ENCODE measurements around the gene FMOD. TPM values are rescaled to one million over a fixed set of nuclear protein-coding genes. Genes with fewer than 3 reads are reported as not detected.

Gene FMOD
- 1 to 10 TPM; 2.7 to 9.0 (median 3.8) TPM for total RNA-seq
- long read RNA-seq: 0 reads

DNA sequence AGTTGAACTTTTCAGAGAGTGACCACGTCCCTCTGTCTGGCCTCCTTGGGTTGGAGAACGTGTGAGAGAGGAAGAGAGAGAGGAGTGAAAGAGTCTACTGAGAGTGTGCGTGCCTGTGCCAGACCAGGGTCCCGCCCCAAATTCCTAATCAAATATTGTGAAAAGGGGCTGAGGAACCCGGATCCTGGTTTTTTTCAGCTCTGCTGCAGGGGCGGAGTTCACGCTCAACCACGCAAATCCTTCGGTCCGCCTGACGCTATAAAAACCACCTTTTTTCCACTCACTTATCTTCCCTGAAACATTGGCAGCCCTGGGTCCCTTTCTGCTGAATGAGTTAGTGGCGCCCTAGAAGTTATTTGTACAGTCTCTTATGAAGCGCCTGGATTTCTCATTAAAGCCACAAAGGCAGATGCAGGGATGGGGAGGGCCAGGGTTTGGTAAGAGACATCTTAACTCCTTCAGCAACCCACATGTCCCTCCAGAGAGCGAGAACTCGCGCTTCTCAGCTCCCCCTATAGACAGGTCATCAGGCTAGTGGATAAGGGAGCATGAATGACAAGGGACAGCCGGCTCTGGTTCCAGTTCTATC is at the start of gene FMOD:
TSS of gene FMOD (minus strand) at position 86 of the 589 bp plus-strand sequence. CDS start 2,852 bp downstream, outside the sequence.
- Histone ChIP-seq H3K27me3 (no peaks in the 10 kb centered on the region), H3K4me3 (peak within 1 kb of the TSS in 1 of 3 donors; percentile 8), H3K36me3 (no peaks in the 10 kb centered on the region), H3K4me1 (no peaks in the 10 kb centered on the region), H3K9me3 (no peaks in the 10 kb centered on the region), H3K27ac (peak within 1 kb of the TSS in 1 of 3 donors; percentile 28)
- TF ChIP-seq, protein P1, sequence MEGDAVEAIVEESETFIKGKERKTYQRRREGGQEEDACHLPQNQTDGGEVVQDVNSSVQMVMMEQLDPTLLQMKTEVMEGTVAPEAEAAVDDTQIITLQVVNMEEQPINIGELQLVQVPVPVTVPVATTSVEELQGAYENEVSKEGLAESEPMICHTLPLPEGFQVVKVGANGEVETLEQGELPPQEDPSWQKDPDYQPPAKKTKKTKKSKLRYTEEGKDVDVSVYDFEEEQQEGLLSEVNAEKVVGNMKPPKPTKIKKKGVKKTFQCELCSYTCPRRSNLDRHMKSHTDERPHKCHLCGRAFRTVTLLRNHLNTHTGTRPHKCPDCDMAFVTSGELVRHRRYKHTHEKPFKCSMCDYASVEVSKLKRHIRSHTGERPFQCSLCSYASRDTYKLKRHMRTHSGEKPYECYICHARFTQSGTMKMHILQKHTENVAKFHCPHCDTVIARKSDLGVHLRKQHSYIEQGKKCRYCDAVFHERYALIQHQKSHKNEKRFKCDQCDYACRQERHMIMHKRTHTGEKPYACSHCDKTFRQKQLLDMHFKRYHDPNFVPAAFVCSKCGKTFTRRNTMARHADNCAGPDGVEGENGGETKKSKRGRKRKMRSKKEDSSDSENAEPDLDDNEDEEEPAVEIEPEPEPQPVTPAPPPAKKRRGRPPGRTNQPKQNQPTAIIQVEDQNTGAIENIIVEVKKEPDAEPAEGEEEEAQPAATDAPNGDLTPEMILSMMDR (IDR thresholded peaks at IDR 0.05): peak in 1 of 4 donors; percentile 19
- TF ChIP-seq POLR2A (IDR thresholded peaks at IDR 0.05): peak; percentile 8
- 13% methylated on average over 16 of the region's 17 CpGs for WGBS (ENCODE audit: insufficient coverage, low coverage, low lambda C conversion rate, missing lambda C conversion rate)
- intact Hi-C loops (cut with DNase I): no loop called here
- no peak for DNase-seq
- ATAC-seq: peak; percentile 46 to 68 (median 64)

GRCh38 chr1:203396595-203397194 is 45.8 kb upstream of the FMOD start:
- Histone ChIP-seq H3K4me3 (no peak overlapping the region), H3K27me3 (no peaks in the 10 kb centered on the region), H3K4me1 (no peaks in the 10 kb centered on the region), H3K27ac (no peak overlapping the region), H3K36me3 (no peaks in the 10 kb centered on the region), H3K9me3 (no peaks in the 10 kb centered on the region)
- intact Hi-C loops (cut with DNase I): no loop called here
- TF ChIP-seq, protein P1 (IDR thresholded peaks at IDR 0.05): no peak
- no peak for TF ChIP-seq POLR2A (IDR thresholded peaks at IDR 0.05)
- ATAC-seq (no peak), DNase-seq (no peak)
- WGBS (ENCODE audit: insufficient coverage, low coverage, low lambda C conversion rate, missing lambda C conversion rate): 51% methylated on average over 6 of the region's 7 CpGs

DNA sequence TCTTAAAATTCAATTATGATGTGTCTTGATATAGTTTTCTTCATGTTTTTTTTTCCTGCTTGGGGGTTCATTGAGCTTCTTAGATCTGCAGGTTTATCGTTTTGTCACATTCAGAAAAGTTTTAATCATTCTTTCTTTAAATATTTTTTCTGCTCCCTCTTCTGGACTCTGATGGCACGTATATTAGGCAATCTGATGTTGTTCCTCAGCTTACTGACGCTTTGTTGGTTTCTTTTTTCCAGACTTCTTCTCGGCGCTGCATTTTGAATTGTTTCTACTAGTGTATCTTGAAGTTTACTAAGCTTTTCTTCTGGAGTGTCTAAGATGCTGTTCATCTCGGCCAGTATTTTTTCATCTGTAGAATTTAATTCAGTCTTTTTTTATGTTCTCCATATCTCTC is 44.8 kb upstream of the FMOD start:
- no peak for DNase-seq
- H3K27ac ChIP-seq: no peak overlapping the region
- no peaks in the 10 kb centered on the region for H3K27me3 ChIP-seq
- no peaks in the 10 kb centered on the region for H3K4me1 ChIP-seq
- no peaks in the 10 kb centered on the region for H3K36me3 ChIP-seq
- 33% methylated on average over 6 of the region's 6 CpGs for WGBS (ENCODE audit: insufficient coverage, low coverage, low lambda C conversion rate, missing lambda C conversion rate)
- ATAC-seq: no peak
- H3K9me3 ChIP-seq: no peaks in the 10 kb centered on the region
- TF ChIP-seq POLR2A (IDR thresholded peaks at IDR 0.05): no peak
- TF ChIP-seq, protein P1 (IDR thresholded peaks at IDR 0.05): no peak
- no peak overlapping the region for H3K4me3 ChIP-seq
- intact Hi-C loops (cut with DNase I): no loop called here

GRCh38 chr1:203390298-203390697 is 39.4 kb upstream of the FMOD start:
- Histone ChIP-seq H3K9me3 (no peaks in the 10 kb centered on the region), H3K4me3 (no peak overlapping the region), H3K4me1 (no peaks in the 10 kb centered on the region), H3K27me3 (no peaks in the 10 kb centered on the region), H3K27ac (no peak overlapping the region), H3K36me3 (no peaks in the 10 kb centered on the region)
- TF ChIP-seq POLR2A (IDR thresholded peaks at IDR 0.05): no peak
- TF ChIP-seq, protein P1 (IDR thresholded peaks at IDR 0.05): no peak
- DNase-seq (no peak), ATAC-seq (no peak)
- intact Hi-C loops (cut with DNase I): no loop called here
- WGBS (ENCODE audit: insufficient coverage, low coverage, low lambda C conversion rate, missing lambda C conversion rate): 33% methylated on average over 2 of the region's 2 CpGs

Data from right lobe of liver (tissue), 6 donors.